Hepatocyte (in vitro differentiated cells): ENCODE data around the gene GATAD1.
"Not testable (repeated sequence)": the region's sequence is repeated elsewhere in the genome, so short reads cannot be mapped to it uniquely, and the experiment has no call there.

Experiments
- CTCF ChIP-seq: fragments of 200-600 bp; sonication (generic); IDR thresholded peaks from 2 replicates; pipeline ENCODE4 v1.5.1; 2016; ENCODE audit warnings: antibody characterized with exemption, mild to moderate bottlenecking; ENCODE audit not compliant: poor library complexity
- EZH2 ChIP-seq: fragments of 200-600 bp; sonication (generic); IDR thresholded peaks from 2 replicates; pipeline ENCODE4 v1.6.1; 2016; ENCODE audit warnings: antibody characterized with exemption, mild to moderate bottlenecking, borderline replicate concordance
- EZH2phosphoT487 ChIP-seq: fragments of 200-600 bp; sonication (generic); IDR thresholded peaks from one replicate; pipeline ENCODE4 v1.6.1; 2018; ENCODE audit warnings: antibody characterized with exemption, mild to moderate bottlenecking, low read depth, moderate library complexity; ENCODE audit not compliant: unreplicated experiment, severe bottlenecking

GRCh38 chr7:92410162-92410561 is 37.1 kb upstream of the GATAD1 start:
- not testable (repeated sequence) for TF ChIP-seq CTCF, EZH2, EZH2phosphoT487
